Neural cell (in vitro differentiated cells): ENCODE data around the gene EHBP1. TPM values are rescaled to one million over a fixed set of nuclear protein-coding genes. Genes with fewer than 3 reads are reported as not detected.

ENCODE experiments used
- H2AFZ ChIP-seq: fragments of 200-600, 300-800 bp; sonication (generic), shearing (Covaris generic); 2 replicates; pipeline ENCODE4 v1.6.0; 2014; ENCODE audit warnings: low read depth, mild to moderate bottlenecking, antibody characterized with exemption, low read length, moderate library complexity
- H3F3A ChIP-seq: fragments of 200-600 bp; shearing (Covaris generic); 2 replicates; pipeline ENCODE4 v1.6.1; 2016; ENCODE audit warnings: mild to moderate bottlenecking, moderate library complexity, mixed read lengths, antibody characterized with exemption, low read length; ENCODE audit not compliant: insufficient read depth, poor library complexity, severe bottlenecking
- H3K27ac ChIP-seq: fragments of 200-600, 300-800 bp; sonication (generic), shearing (Covaris generic); 2 replicates; pipeline ENCODE4 v1.5.1; 2014; ENCODE audit warnings: mild to moderate bottlenecking, low read length, moderate library complexity
- H3K27me3 ChIP-seq: fragments of 300-800, 200-600 bp; sonication (generic), shearing (Covaris generic); 2 replicates; pipeline ENCODE4 v1.6.0; 2014; ENCODE audit warnings: mild to moderate bottlenecking, low read depth, low read length, moderate library complexity; ENCODE audit not compliant: insufficient read depth
- H3K36me3 ChIP-seq: fragments of 300-800, 200-600 bp; sonication (generic), shearing (Covaris generic); 2 replicates; pipeline ENCODE4 v1.5.1; 2014; ENCODE audit warnings: mild to moderate bottlenecking, antibody characterized with exemption, low read length, moderate library complexity; ENCODE audit not compliant: insufficient read depth
- H3K4me2 ChIP-seq: fragments of 300-800, 200-600 bp; sonication (generic), shearing (Covaris generic); 2 replicates; pipeline ENCODE4 v1.6.0; 2014; ENCODE audit warnings: mild to moderate bottlenecking, low read length
- H3K4me3 ChIP-seq: fragments of 300-800, 200-600 bp; sonication (generic), shearing (Covaris generic); 2 replicates; pipeline ENCODE4 v1.5.1; 2014; ENCODE audit warnings: mild to moderate bottlenecking, low read length, moderate library complexity
- H3K79me2 ChIP-seq: fragments of 200-600 bp; shearing (Covaris generic); replicated peaks from 2 replicates; pipeline ENCODE4 v1.6.0; 2014; ENCODE audit warnings: mild to moderate bottlenecking, low read length, moderate library complexity; ENCODE audit not compliant: insufficient read depth
- H3K9ac ChIP-seq: fragments of 300-800, 200-600 bp; sonication (generic), shearing (Covaris generic); 2 replicates; pipeline ENCODE4 v1.6.1; 2016; ENCODE audit warnings: mild to moderate bottlenecking, low read length, mixed read lengths
- H3K9me2 ChIP-seq: fragments of 200-600 bp; shearing (Covaris generic); 2 replicates; pipeline ENCODE4 v1.6.1; 2016; ENCODE audit warnings: mild to moderate bottlenecking, low read length, mixed read lengths; ENCODE audit not compliant: insufficient read depth
- H3K9me3 ChIP-seq: fragments of 200-600, 300-800 bp; sonication (generic), shearing (Covaris generic); 2 replicates; pipeline ENCODE4 v1.6.1; 2016; ENCODE audit warnings: mild to moderate bottlenecking, mixed run types, low read length, moderate library complexity, mixed read lengths
- H4K20me1 ChIP-seq: fragments of 200-600 bp; shearing (Covaris generic); 2 replicates; pipeline ENCODE4 v1.6.1; 2016; ENCODE audit warnings: mild to moderate bottlenecking, mixed run types; ENCODE audit not compliant: insufficient read depth
- CTCF ChIP-seq: fragments of 450-650 bp; IDR thresholded peaks from 2 replicates; pipeline ENCODE4 v1.5.1; 2014; ENCODE audit warnings: antibody characterized with exemption, mild to moderate bottlenecking, moderate library complexity; ENCODE audit not compliant: poor library complexity, severe bottlenecking
- EP300 ChIP-seq: fragments of 450-650 bp; conservative IDR thresholded peaks from 2 replicates; pipeline ENCODE4 v1.6.1; 2014; ENCODE audit warnings: antibody characterized with exemption, mild to moderate bottlenecking, moderate library complexity; ENCODE audit not compliant: poor library complexity, severe bottlenecking
- EZH2 ChIP-seq: fragments of 200-600, 300-800 bp; shearing (Covaris generic), sonication (generic); IDR thresholded peaks from 2 replicates; pipeline ENCODE4 v1.6.1; 2014; ENCODE audit warnings: antibody characterized with exemption, low read length, borderline replicate concordance, mild to moderate bottlenecking; ENCODE audit not compliant: insufficient read depth, poor library complexity, severe bottlenecking
- MXI1 ChIP-seq: fragments of 450-650 bp; conservative IDR thresholded peaks from 2 replicates; pipeline ENCODE4 v1.6.1; 2014; ENCODE audit warnings: antibody characterized with exemption, mild to moderate bottlenecking; ENCODE audit not compliant: poor library complexity, severe bottlenecking
- POLR2AphosphoS5 ChIP-seq: IDR thresholded peaks from 2 replicates; pipeline ENCODE4 v1.6.1; 2012
- RAD21 ChIP-seq: fragments of 450-650 bp; conservative IDR thresholded peaks from 2 replicates; pipeline ENCODE4 v1.6.1; 2014; ENCODE audit warnings: antibody characterized with exemption, mild to moderate bottlenecking, moderate library complexity
- REST ChIP-seq: IDR thresholded peaks from 2 replicates; pipeline ENCODE4 v1.6.1; 2012; ENCODE audit warnings: borderline replicate concordance
- SMC3 ChIP-seq: fragments of 450-650 bp; conservative IDR thresholded peaks from 2 replicates; pipeline ENCODE4 v1.6.1; 2014; ENCODE audit warnings: antibody characterized with exemption, mild to moderate bottlenecking, moderate library complexity; ENCODE audit not compliant: poor library complexity
- TAF1 ChIP-seq: IDR thresholded peaks from 2 replicates; pipeline ENCODE4 v1.6.1; 2012; ENCODE audit warnings: low read depth
- polyA plus RNA-seq: library from polyadenylated mRNA; depleted of rRNA; stranded (reverse); fragments of >200 nt; gene quantifications from 2 replicates; pipeline ENCODE4 v1.2.3, GENCODE V29; 2014

Gene EHBP1
- polyA plus RNA-seq, 1 donor from 2014 or later: 52.6 TPM

GRCh38 chr2:62744603-62745002 is 39.1 kb downstream of the EHBP1 start:
- peaks cover 23% of the 10 kb centered on the region for H3K79me2 ChIP-seq
- H3K27ac ChIP-seq: no peak overlapping the region
- no peaks in the 10 kb centered on the region for H3K9me3 ChIP-seq
- H3K4me2 ChIP-seq: no peak overlapping the region
- H3K9me2 ChIP-seq: no peaks in the 10 kb centered on the region
- H3F3A ChIP-seq: no peaks in the 10 kb centered on the region
- no peak overlapping the region for H3K4me3 ChIP-seq
- H3K9ac ChIP-seq: no peak overlapping the region
- H4K20me1 ChIP-seq: no peaks in the 10 kb centered on the region
- H3K36me3 ChIP-seq: peaks cover 4% of the 10 kb centered on the region
- H2AFZ ChIP-seq: no peak overlapping the region
- TF ChIP-seq RAD21: no peak
- H3K27me3 ChIP-seq: no peaks in the 10 kb centered on the region

- H3K9me3 ChIP-seq: no peaks in the 10 kb centered on the region
- H3K27ac ChIP-seq: no peak overlapping the region
- no peaks in the 10 kb centered on the region for H4K20me1 ChIP-seq
- no peak overlapping the region for H3K4me2 ChIP-seq
- peaks cover 23% of the 10 kb centered on the region for H3K79me2 ChIP-seq
- H3K27me3 ChIP-seq: no peaks in the 10 kb centered on the region
- H3K4me3 ChIP-seq: no peak overlapping the region
- TF ChIP-seq CTCF: no peak
- TF ChIP-seq MXI1: no peak
- TF ChIP-seq POLR2AphosphoS5: no peak
- TF ChIP-seq EZH2: no peak
- TF ChIP-seq REST: no peak
- TF ChIP-seq EP300: no peak
- no peak for TF ChIP-seq SMC3
- no peak for TF ChIP-seq TAF1
- no peak for TF ChIP-seq RAD21
- no peaks in the 10 kb centered on the region for H3F3A ChIP-seq
- no peak overlapping the region for H3K9ac ChIP-seq
- H3K36me3 ChIP-seq: peaks cover 4% of the 10 kb centered on the region
- H2AFZ ChIP-seq: no peak overlapping the region
- no peaks in the 10 kb centered on the region for H3K9me2 ChIP-seq
These were observed 40.5 kb downstream of the EHBP1 start for GRCh38 chr2:62745891-62746481.
